Parathyroid adenoma (tissue), 2 donors: ENCODE measurements around the gene TWIST2.

Source experiments
- H2AFZ ChIP-seq: fragments of 300-600 bp; sonication (generic); one replicate; pipeline ENCODE4 v1.7.0; 2017; ENCODE audit warnings: antibody characterized with exemption, mild to moderate bottlenecking
- H3K27ac ChIP-seq: fragments of 300-600 bp; sonication (generic); one replicate; pipeline ENCODE4 v1.7.0; 2017
- H3K27me3 ChIP-seq: fragments of 300-600 bp; sonication (generic); one replicate; pipeline ENCODE4 v1.7.0; 2017; ENCODE audit warnings: low read length; ENCODE audit not compliant: control insufficient read depth, insufficient read depth
- H3K36me3 ChIP-seq: fragments of 300-600 bp; sonication (generic); one replicate; pipeline ENCODE4 v1.7.0; 2017; ENCODE audit warnings: low read length; ENCODE audit not compliant: control insufficient read depth, insufficient read depth
- H3K4me1 ChIP-seq: fragments of 300-600 bp; sonication (generic); one replicate; pipeline ENCODE4 v1.7.0; 2017; ENCODE audit warnings: control low read depth
- H3K4me2 ChIP-seq: fragments of 300-600 bp; sonication (generic); one replicate; pipeline ENCODE4 v1.7.0; 2017; ENCODE audit warnings: low read length
- H3K4me3 ChIP-seq: fragments of 300-600 bp; sonication (generic); one replicate; pipeline ENCODE4 v1.7.0; 2017; ENCODE audit warnings: low read depth, low read length
- H3K79me2 ChIP-seq: fragments of 300-600 bp; sonication (generic); one replicate; pipeline ENCODE4 v1.7.0; 2017; ENCODE audit warnings: control low read depth
- H3K9ac ChIP-seq: fragments of 300-600 bp; sonication (generic); one replicate; pipeline ENCODE4 v1.7.0; 2017; ENCODE audit warnings: mild to moderate bottlenecking
- H3K9me3 ChIP-seq: fragments of 300-600 bp; sonication (generic); one replicate; pipeline ENCODE4 v1.7.0; 2017; ENCODE audit warnings: low read length; ENCODE audit not compliant: control insufficient read depth
- CTCF ChIP-seq: fragments of 300-600 bp; sonication (generic); IDR thresholded peaks from one replicate; pipeline ENCODE4 v1.7.0; 2017; ENCODE audit warnings: antibody characterized with exemption, mild to moderate bottlenecking
- donor health status: primary hyperparathyroidism.

Gene TWIST2

GRCh38 chr2:238893349-238894000 is 45.6 kb downstream of the TWIST2 start:
- TF ChIP-seq CTCF: no peak
- Histone ChIP-seq H3K36me3 (no peaks in the 10 kb centered on the region), H3K27ac (no peak overlapping the region)

GRCh38 chr2:238894226-238894949 is 46.5 kb downstream of the TWIST2 start:
- H3K79me2 ChIP-seq: no peaks in the 10 kb centered on the region
- H2AFZ ChIP-seq: no peak overlapping the region
- H3K27ac ChIP-seq: no peak overlapping the region
- no peak overlapping the region for H3K4me3 ChIP-seq
- no peaks in the 10 kb centered on the region for H3K36me3 ChIP-seq
- H3K27me3 ChIP-seq: no peaks in the 10 kb centered on the region
- H3K9ac ChIP-seq: no peak overlapping the region
- H3K4me2 ChIP-seq: no peak overlapping the region
- H3K4me1 ChIP-seq: no peaks in the 10 kb centered on the region
- no peak for TF ChIP-seq CTCF
- H3K9me3 ChIP-seq: no peaks in the 10 kb centered on the region

More at GRCh38 chr2:238893349-238894000, 45.6 kb downstream of the TWIST2 start:
- H3K79me2 ChIP-seq: no peaks in the 10 kb centered on the region
- no peaks in the 10 kb centered on the region for H3K9me3 ChIP-seq
- H3K4me3 ChIP-seq: no peak overlapping the region
- no peaks in the 10 kb centered on the region for H3K27me3 ChIP-seq
- no peak overlapping the region for H3K4me2 ChIP-seq
- H3K4me1 ChIP-seq: no peaks in the 10 kb centered on the region
- H2AFZ ChIP-seq: no peak overlapping the region
- H3K9ac ChIP-seq: no peak overlapping the region

GRCh38 chr2:238894950-238895298 is 47.0 kb downstream of the TWIST2 start:
- no peak overlapping the region for H3K9ac ChIP-seq
- no peak overlapping the region for H3K4me2 ChIP-seq
- no peaks in the 10 kb centered on the region for H3K4me1 ChIP-seq
- no peaks in the 10 kb centered on the region for H3K36me3 ChIP-seq
- H3K79me2 ChIP-seq: no peaks in the 10 kb centered on the region
- no peaks in the 10 kb centered on the region for H3K9me3 ChIP-seq
- no peak for TF ChIP-seq CTCF
- no peaks in the 10 kb centered on the region for H3K27me3 ChIP-seq
- no peak overlapping the region for H3K4me3 ChIP-seq
- no peak overlapping the region for H3K27ac ChIP-seq
- no peak overlapping the region for H2AFZ ChIP-seq

- Histone ChIP-seq H3K27me3 (no peaks in the 10 kb centered on the region), H3K4me3 (no peak overlapping the region), H3K36me3 (no peaks in the 10 kb centered on the region), H3K4me2 (no peak overlapping the region), H3K79me2 (no peaks in the 10 kb centered on the region), H3K9ac (no peak overlapping the region), H3K9me3 (no peaks in the 10 kb centered on the region), H3K27ac (no peak overlapping the region), H2AFZ (no peak overlapping the region), H3K4me1 (peaks cover 2% of the 10 kb centered on the region)
- no peak for TF ChIP-seq CTCF
These were observed 47.5 kb downstream of the TWIST2 start for GRCh38 chr2:238895361-238895882.
